HG02973 (cell line): ENCODE data around the gene UBE2K.
"Not testable (repeated sequence)": the region's sequence is repeated elsewhere in the genome, so short reads cannot be mapped to it uniquely, and the experiment has no call there.

ENCODE experiments used
- ATAC-seq: cut with Tn5 transposase; IDR thresholded peaks from one replicate; pipeline ENCODE4 v1.9.1; 2021; ENCODE audit warnings: moderate library complexity; ENCODE audit not compliant: unreplicated experiment

UBE2K gene

GRCh38 chr4:39721788-39722187 lies 23.9 kb downstream of the UBE2K start:
- ATAC-seq, result no peak

GRCh38 chr4:39729557-39729956 lies 31.6 kb downstream of the UBE2K start:
- ATAC-seq, result no peak

DNA sequence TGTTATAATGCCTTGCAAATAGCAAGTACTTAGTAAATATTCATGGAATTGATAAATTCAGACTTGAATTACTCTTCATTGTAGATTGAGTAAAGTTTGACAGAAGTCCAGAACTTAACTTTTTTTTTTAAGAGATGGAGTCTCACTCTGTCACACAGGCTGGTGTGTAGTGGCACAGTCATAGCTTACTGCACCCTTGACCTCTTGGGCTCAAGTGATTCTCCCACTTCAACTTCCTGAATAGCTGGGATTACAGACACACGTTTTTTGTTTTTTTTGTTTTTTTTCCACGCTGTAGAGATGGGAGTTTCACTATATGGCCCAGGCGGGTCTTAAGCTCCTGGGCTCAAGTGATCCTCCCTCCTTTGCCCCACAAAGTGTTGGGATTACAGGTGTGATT lies 32.1 kb downstream of the UBE2K start:
- no peak for ATAC-seq

- no peak for ATAC-seq
These were observed 34.0 kb downstream of the UBE2K start for GRCh38 chr4:39731908-39732307.

DNA sequence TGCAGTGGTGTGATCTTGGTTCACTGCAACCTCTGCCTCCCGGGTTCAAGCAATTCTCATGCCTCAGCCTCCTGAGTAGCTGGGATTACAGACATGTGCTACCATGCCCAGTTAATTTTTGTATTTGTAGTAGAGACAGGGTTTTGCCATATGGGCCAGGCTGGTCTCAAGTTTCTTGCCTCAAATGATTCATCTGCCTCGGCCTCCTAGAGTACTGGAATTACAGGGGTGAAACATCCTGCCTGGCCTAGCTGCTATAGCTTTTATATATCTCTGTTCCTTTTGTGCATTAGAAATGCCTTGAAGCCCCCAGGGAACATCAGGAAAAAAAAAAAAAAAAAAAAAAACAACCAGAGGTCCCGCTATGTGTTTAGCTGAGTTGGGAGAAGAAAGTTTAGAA lies 34.8 kb downstream of the UBE2K start:
- ATAC-seq, result no peak

GRCh38 chr4:39739591-39739990 lies 41.7 kb downstream of the UBE2K start:
- ATAC-seq, result not testable (repeated sequence)

- no peak for ATAC-seq
These were observed 43.5 kb downstream of the UBE2K start for GRCh38 chr4:39741401-39741800.

- no peak for ATAC-seq
These were observed 48.0 kb downstream of the UBE2K start for GRCh38 chr4:39745920-39746319.

DNA sequence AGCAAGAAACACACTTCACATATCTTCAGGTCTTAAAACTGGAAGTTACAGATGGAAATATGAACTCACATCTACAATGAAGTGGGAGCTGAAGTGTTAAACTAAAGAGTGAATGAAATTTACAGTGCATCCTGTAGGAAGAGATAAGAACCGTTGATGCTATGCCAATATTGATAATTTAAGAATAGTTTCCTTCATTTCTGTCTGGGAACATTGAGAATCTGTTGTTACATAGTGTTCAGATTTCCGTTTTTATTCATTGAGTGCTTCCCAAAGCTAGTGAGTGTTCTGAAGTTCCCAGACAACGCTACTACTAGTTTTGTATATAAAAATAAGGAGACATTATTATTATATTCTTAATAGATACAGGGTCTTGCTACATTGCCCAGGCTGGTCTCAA lies 52.3 kb downstream of the UBE2K start:
- no peak for ATAC-seq

- ATAC-seq, result no peak
These were observed 56.4 kb downstream of the UBE2K start for GRCh38 chr4:39754309-39754708.

- ATAC-seq, result no peak
These were observed 58.2 kb downstream of the UBE2K start for GRCh38 chr4:39756159-39756558.

DNA sequence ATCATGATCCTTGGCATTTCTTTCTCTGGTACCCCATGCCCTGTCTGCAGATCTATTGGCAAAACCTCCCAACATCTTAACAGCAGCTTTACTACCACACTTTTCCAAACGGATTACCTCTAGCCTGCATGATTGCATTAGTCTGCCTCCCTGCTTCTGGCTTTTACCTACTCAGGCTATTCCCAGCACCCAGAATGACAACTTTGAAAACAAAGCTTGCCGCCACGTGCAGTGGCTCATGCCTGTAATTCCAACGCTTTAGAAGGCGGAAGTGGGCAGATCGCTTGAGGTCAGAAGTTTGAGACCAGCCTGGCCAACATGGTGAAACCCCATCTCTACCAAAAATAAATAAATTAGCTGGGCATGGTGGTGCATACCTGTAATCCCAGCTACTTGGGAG lies 60.2 kb downstream of the UBE2K start:
- ATAC-seq, result no peak

- no peak for ATAC-seq
These were observed 61.6 kb downstream of the UBE2K start for GRCh38 chr4:39759569-39759968.

GRCh38 chr4:39761005-39761667 lies 63.2 kb downstream of the UBE2K start:
- ATAC-seq, result no peak

- ATAC-seq, result peak; percentile 44
These were observed 66.0 kb downstream of the UBE2K start for GRCh38 chr4:39763714-39764572.

DNA sequence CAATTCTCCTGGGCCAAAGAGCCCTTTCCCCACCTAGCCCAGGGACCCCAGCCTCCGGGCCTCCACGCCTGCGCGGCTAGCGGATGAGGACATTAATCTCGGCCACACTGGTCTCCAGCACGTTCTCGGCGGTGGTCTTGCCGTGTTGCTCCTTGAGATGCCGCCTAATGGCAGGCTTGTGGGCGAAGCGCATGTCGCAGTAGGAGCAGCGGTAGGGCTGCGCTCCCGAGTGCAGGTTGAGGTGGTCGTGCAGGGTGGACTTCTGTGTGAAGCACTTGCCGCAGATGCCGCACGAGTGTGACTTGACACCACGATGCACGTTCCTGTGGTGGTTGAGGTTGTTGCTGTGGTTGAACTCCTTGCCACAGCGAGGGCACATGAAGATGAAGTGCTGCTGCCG lies 72.1 kb downstream of the UBE2K start:
- no peak for ATAC-seq

DNA sequence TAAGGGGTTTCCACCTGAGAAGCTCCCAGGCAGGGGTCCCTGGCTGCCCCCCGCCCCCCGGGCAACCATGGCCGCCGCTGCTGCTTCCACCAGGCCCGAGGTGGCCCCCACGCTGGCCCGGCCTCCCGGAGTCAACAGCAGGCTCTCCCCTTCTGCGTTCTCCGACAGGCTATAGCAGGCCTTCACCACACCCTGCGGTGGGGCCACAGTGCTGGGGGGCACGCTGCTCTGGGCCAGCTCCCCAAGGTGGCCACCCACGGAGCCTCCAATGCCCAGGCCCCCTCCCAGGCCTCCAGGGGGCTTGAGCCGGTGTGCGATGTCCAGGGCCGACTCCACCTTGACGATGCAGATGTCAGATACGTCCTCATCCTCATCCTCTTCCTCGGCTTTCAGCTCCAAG lies 72.5 kb downstream of the UBE2K start:
- no peak for ATAC-seq

GRCh38 chr4:39770969-39771724 lies 73.2 kb downstream of the UBE2K start:
- ATAC-seq, result no peak

GRCh38 chr4:39781988-39782387 lies 84.1 kb downstream of the UBE2K start:
- ATAC-seq, result not testable (repeated sequence)

- no peak for ATAC-seq
These were observed 87.1 kb downstream of the UBE2K start for GRCh38 chr4:39785083-39785482.

GRCh38 chr4:39786838-39787237 lies 88.9 kb downstream of the UBE2K start:
- no peak for ATAC-seq

DNA sequence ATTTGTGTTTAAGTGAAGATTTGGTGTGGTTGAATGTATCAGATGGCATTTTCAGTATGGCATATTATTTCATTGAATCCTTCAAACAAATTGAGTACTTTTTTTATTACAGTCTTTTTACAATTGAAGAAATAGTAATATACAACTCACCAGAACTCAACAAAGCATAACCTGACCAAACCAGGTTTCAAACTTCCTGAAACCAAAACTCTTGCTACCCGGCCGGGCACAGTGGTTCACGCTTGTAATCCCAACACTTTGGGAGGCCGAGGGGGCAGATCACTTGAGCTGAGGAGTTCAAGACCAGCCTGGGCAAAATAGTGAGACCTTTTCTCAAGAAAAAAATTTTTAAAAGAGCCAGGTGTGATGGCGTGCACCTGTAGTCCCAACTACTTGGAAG lies 94.2 kb downstream of the UBE2K start:
- no peak for ATAC-seq
